GM21390 (cell line): ENCODE results near the gene THRAP3.

Experiments used
- ATAC-seq: cut with Tn5 transposase; IDR thresholded peaks from one replicate; pipeline ENCODE4 v1.9.1; 2021; ENCODE audit not compliant: unreplicated experiment

Gene THRAP3

GRCh38 chr1:36322786-36323635, 98.8 kb downstream of the THRAP3 start:
- peak; percentile 42 for ATAC-seq

GRCh38 chr1:36323636-36324352, 99.6 kb downstream of the THRAP3 start, which contains the start of gene EVA1B:
TSS of gene EVA1B (minus strand) at chr1:36323645. CDS start at chr1:36323037, 608 bp downstream.
- ATAC-seq: peak; percentile 50

GRCh38 chr1:36324353-36324703, 100.1 kb downstream of the THRAP3 start:
- ATAC-seq: no peak

GRCh38 chr1:36326499-36326898, 102.3 kb downstream of the THRAP3 start:
- no peak for ATAC-seq

- ATAC-seq: no peak
These were observed 103.3 kb downstream of the THRAP3 start for GRCh38 chr1:36327421-36328087.

GRCh38 chr1:36328088-36328480, 103.8 kb downstream of the THRAP3 start:
- no peak for ATAC-seq

- ATAC-seq: no peak
These were observed 104.5 kb downstream of the THRAP3 start for GRCh38 chr1:36328713-36329112.

- ATAC-seq: no peak
These were observed 105.6 kb downstream of the THRAP3 start for GRCh38 chr1:36329817-36330216.

GRCh38 chr1:36330940-36331339, 106.7 kb downstream of the THRAP3 start:
- no peak for ATAC-seq

- ATAC-seq: no peak
These were observed 113.6 kb downstream of the THRAP3 start for GRCh38 chr1:36337830-36338229.

GRCh38 chr1:36339215-36339614, 115.0 kb downstream of the THRAP3 start:
- no peak for ATAC-seq

GRCh38 chr1:36339615-36340014, 115.4 kb downstream of the THRAP3 start:
- ATAC-seq: no peak

GRCh38 chr1:36341626-36342320, 117.5 kb downstream of the THRAP3 start:
- no peak for ATAC-seq

GRCh38 chr1:36342426-36343185, 118.4 kb downstream of the THRAP3 start:
- ATAC-seq: no peak

GRCh38 chr1:36343651-36344394, 119.6 kb downstream of the THRAP3 start:
- ATAC-seq: no peak

GRCh38 chr1:36344395-36344680, 120.1 kb downstream of the THRAP3 start:
- no peak for ATAC-seq

- ATAC-seq: no peak
These were observed 121.1 kb downstream of the THRAP3 start for GRCh38 chr1:36345353-36345752.

- ATAC-seq: no peak
These were observed 122.6 kb downstream of the THRAP3 start for GRCh38 chr1:36346741-36347370.

GRCh38 chr1:36349241-36349671, 125.0 kb downstream of the THRAP3 start:
- ATAC-seq: peak; percentile 92
